Panc1 (cell line): ENCODE data around the gene PDIK1L. TPM values are rescaled to one million over a fixed set of nuclear protein-coding genes. Genes with fewer than 3 reads are reported as not detected.
"Not testable (repeated sequence)": the region's sequence is repeated elsewhere in the genome, so short reads cannot be mapped to it uniquely, and the experiment has no call there.

Source experiments
- ATAC-seq: fragments of 200-7000 bp; cut with Tn5 transposase; 2 replicates; pipeline ENCODE4 v1.9.1; 2020; ENCODE audit warnings: mild to moderate bottlenecking, moderate library complexity
- BruUV-seq: library from RNA; stranded (reverse); fragments of 400-500 nt; replicated peaks from 2 replicates; lab custom pipeline; 2021; lab: Mats Ljungman, UMichigan
- CTCF ChIA-PET: fragments of 300-600 bp; sonication (Branson Sonifier 250); formaldehyde crosslinking; loops from one replicate; lab custom pipeline; 2022; ENCODE audit warnings: antibody characterized with exemption; lab: Charles Lee
- POLR2A ChIA-PET: fragments of 300-600 bp; sonication (Branson Sonifier 250); formaldehyde crosslinking; loops from one replicate; lab custom pipeline; 2022; ENCODE audit warnings: antibody characterized with exemption; lab: Charles Lee
- DNase-seq: peaks from one replicate; pipeline ENCODE4 v3.0.0-alpha.2; 2010; ENCODE audit warnings: low read depth, low spot score
- H3K27ac ChIP-seq: 2 replicates; pipeline ENCODE4 v1.5.1; 2011; ENCODE audit warnings: mild to moderate bottlenecking, low read length, inconsistent platforms
- H3K27me3 ChIP-seq: fragments of 200-500 bp; sonication (Bioruptor generic); 2 replicates; pipeline ENCODE4 v1.6.0; 2014; ENCODE audit warnings: low read length, inconsistent platforms; ENCODE audit not compliant: control insufficient read depth, insufficient read depth
- H3K36me3 ChIP-seq: fragments of 200-500 bp; sonication (Bioruptor generic); 2 replicates; pipeline ENCODE4 v1.5.1; 2014; ENCODE audit warnings: inconsistent platforms, mild to moderate bottlenecking, low read length, moderate library complexity; ENCODE audit not compliant: control insufficient read depth, insufficient read depth
- H3K4me1 ChIP-seq: 2 replicates; pipeline ENCODE4 v1.5.1; 2011; ENCODE audit warnings: inconsistent platforms, mild to moderate bottlenecking, low read length, moderate library complexity; ENCODE audit not compliant: control insufficient read depth, insufficient read depth
- H3K4me3 ChIP-seq, 2 experiments: 2 replicates each; pipeline ENCODE4 v1.5.1; 2011 to 2012; ENCODE audit warnings: low read depth in 2 of 2, low read length in 2 of 2, mild to moderate bottlenecking in 2 of 2, inconsistent platforms in 1 of 2, moderate library complexity in 1 of 2
- H3K9me3 ChIP-seq: fragments of 200-500 bp; sonication (Bioruptor generic); 2 replicates; pipeline ENCODE4 v1.5.1; 2014; ENCODE audit warnings: low read depth, mild to moderate bottlenecking, inconsistent platforms, low read length, moderate library complexity; ENCODE audit not compliant: control insufficient read depth, insufficient read depth
- CTCF ChIP-seq: fragments of 450-650 bp; IDR thresholded peaks from 2 replicates; pipeline ENCODE4 v1.5.1; 2017; ENCODE audit warnings: mild to moderate bottlenecking
- POLR2AphosphoS5 ChIP-seq: IDR thresholded peaks from 2 replicates; pipeline ENCODE4 v1.6.1; 2012; ENCODE audit warnings: mild to moderate bottlenecking, low read depth, low read length, moderate library complexity
- REST ChIP-seq, 2 experiments: IDR thresholded peaks; 2 replicates each; pipeline ENCODE4 v1.6.1; 2011 to 2012; ENCODE audit warnings: low read depth in 2 of 2, control low read depth in 1 of 2, low read length in 1 of 2, mild to moderate bottlenecking in 1 of 2, moderate library complexity in 1 of 2; ENCODE audit not compliant: insufficient read depth in 1 of 2
- SIN3A ChIP-seq: IDR thresholded peaks from 2 replicates; pipeline ENCODE4 v1.6.1; 2012; ENCODE audit warnings: low read depth, mild to moderate bottlenecking, low read length, moderate library complexity, borderline replicate concordance; ENCODE audit not compliant: insufficient read depth
- TCF7L2 ChIP-seq: IDR thresholded peaks from 2 replicates; pipeline ENCODE4 v1.6.1; 2011; ENCODE audit warnings: mild to moderate bottlenecking, low read depth, low read length, inconsistent platforms
- in situ Hi-C: cut with HindIII; loops from 2 replicates; pipeline ENCODE4 v1.10.0; 2016; ENCODE audit warnings: low sequenced_read_pairs, low pct_unique_long_range_greater_than_20kb
- intact Hi-C: fragments of 100-400 bp; cut with micrococcal nuclease; formaldehyde crosslinking; loops from one replicate; pipeline ENCODE4 v1.10.0; 2022; ENCODE audit not compliant: unreplicated experiment
- total RNA-seq: library from RNA; stranded (reverse); gene quantifications from one replicate; pipeline ENCODE4 v1.2.1, GENCODE V29; 2021; ENCODE audit not compliant: unreplicated experiment

Gene PDIK1L
- total RNA-seq, 1 experiment from 2014 or later: 8.0 TPM

- H3K27ac ChIP-seq: no peak overlapping the region
- BruUV-seq: no TSS peak
- ChIA-PET CTCF (no interaction called here), POLR2A (no interaction called here)
- ATAC-seq (no peak), DNase-seq (no peak)
- no peaks in the 10 kb centered on the region for H3K27me3 ChIP-seq
- H3K4me3 ChIP-seq: no peak overlapping the region
- no peaks in the 10 kb centered on the region for H3K36me3 ChIP-seq
- intact Hi-C loops: loop anchor here (10.0 kb wide), 1 partner anchor 64 kb away; no protein-coding TSS in a partner anchor
- in situ Hi-C loops: no loop called here
- H3K9me3 ChIP-seq: no peaks in the 10 kb centered on the region
- peaks cover 3% of the 10 kb centered on the region; the same call in 1 of the 2 replicates for H3K4me1 ChIP-seq
- TF ChIP-seq REST (IDR thresholded peaks at IDR 0.05; ENCODE audit: insufficient read depth in 1 of 2, low read depth in 2 of 2, low read length in 1 of 2): no peak
- TF ChIP-seq TCF7L2: no peak
- no peak for TF ChIP-seq SIN3A
- TF ChIP-seq CTCF: no peak
- no peak for TF ChIP-seq POLR2AphosphoS5
Measured at GRCh38 chr1:26098602-26099001, 13.0 kb upstream of the PDIK1L start.

- POLR2A ChIA-PET: no interaction called here
- no peak overlapping the region for H3K4me3 ChIP-seq
- no TSS peak for BruUV-seq
- no peaks in the 10 kb centered on the region for H3K36me3 ChIP-seq
- CTCF ChIA-PET: no interaction called here
- H3K9me3 ChIP-seq: no peaks in the 10 kb centered on the region
- DNase-seq (no peak), ATAC-seq (no peak)
- H3K4me1 ChIP-seq: peaks cover 2% of the 10 kb centered on the region; the same call in 1 of the 2 replicates
- no peak overlapping the region for H3K27ac ChIP-seq
- in situ Hi-C loops: no loop called here
- no peak for TF ChIP-seq POLR2AphosphoS5
- no peak for TF ChIP-seq REST (IDR thresholded peaks at IDR 0.05; ENCODE audit: insufficient read depth in 1 of 2, low read depth in 2 of 2, low read length in 1 of 2)
- no peak for TF ChIP-seq TCF7L2
- no peak for TF ChIP-seq SIN3A
- no peak for TF ChIP-seq CTCF
- H3K27me3 ChIP-seq: no peaks in the 10 kb centered on the region
- intact Hi-C loops: loop anchor here (10.0 kb wide), 1 partner anchor 65 kb away; no protein-coding TSS in a partner anchor
Measured at GRCh38 chr1:26099780-26100179, 11.8 kb upstream of the PDIK1L start.

- H3K4me3 ChIP-seq, BruUV-seq, H3K27me3 ChIP-seq, DNase-seq, ATAC-seq, H3K4me1 ChIP-seq, H3K36me3 ChIP-seq, POLR2A ChIA-PET, in situ Hi-C loops, H3K27ac ChIP-seq, H3K9me3 ChIP-seq, CTCF ChIA-PET, intact Hi-C loops: not testable (repeated sequence)
Measured at GRCh38 chr1:26100204-26100603, 11.4 kb upstream of the PDIK1L start.
